CD4-positive, alpha-beta T cell treated with Interferon alpha-2 for 1 hour (primary cell): ENCODE results near the gene TMEM208.

Experiments used
- DNase-seq, 2 donors: peaks; one replicate each; pipeline ENCODE4 v3.0.0-alpha.2; 2020 to 2022

The TMEM208 gene

DNA sequence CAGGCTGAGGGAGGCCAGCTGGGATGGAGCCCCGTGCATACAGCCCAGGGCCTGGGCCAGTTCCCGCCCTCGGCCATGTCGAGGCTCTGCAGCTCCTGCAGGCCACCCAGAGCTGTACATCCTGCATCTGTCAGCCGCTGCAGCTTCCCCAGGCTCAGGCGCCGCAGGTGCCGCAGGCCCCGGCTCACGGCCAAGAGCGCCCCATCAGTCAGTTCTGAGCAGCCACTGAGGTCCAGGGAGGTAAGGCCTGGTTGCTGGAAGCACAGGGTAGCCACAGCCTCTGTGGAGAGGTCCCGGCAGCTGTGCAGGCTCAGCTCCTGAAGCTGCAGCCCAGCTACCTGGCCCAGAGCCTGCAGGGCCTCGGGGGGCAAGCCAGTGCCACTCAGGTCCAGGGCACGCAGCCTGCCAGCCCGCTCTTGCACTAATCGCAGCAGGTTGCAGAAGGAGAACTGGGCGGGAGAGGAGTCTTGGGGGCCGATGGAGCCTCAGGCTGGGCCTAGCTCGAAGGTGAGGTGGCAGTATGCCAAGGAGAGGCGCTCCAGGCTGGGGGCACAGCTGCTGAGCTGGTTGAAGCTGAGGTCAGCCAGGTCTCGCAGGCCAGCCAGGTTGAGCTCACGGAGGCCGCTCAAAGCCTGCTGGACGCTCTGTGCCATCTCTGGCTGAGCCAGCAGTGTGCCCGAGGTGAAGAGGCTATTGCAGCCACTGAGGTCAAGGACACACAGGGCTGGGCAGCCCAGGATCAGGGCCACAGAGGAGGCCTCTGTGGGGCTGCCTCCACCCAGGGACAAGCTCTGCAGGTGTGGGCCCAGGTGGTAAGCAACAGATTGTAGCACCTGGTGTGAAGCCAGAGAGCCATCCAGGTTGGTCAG is 16.6 kb upstream of the TMEM208 start:
- DNase-seq = no peak

DNA sequence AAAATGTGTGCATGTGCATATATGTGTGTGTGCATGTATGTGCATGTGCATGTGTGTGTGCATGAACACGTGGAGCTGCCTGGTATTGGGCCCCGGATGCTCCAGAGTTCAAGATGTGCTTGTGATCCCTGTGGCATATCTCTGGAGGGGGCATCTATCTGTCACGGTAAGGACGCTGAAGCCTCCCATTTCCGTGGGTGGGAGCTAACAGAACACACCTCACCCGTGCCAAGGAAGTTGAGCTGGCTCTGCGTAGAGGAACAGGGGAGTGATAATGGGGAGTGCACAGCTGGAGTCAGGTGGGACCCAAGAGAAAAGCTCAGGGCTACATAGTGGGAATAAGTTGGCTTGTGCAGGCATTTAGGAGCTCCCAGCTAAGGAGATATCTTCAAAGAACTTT is 15.3 kb upstream of the TMEM208 start:
- no peak for DNase-seq

- DNase-seq = no peak
Measured at GRCh38 chr16:67212766-67213165, 14.2 kb upstream of the TMEM208 start.

DNA sequence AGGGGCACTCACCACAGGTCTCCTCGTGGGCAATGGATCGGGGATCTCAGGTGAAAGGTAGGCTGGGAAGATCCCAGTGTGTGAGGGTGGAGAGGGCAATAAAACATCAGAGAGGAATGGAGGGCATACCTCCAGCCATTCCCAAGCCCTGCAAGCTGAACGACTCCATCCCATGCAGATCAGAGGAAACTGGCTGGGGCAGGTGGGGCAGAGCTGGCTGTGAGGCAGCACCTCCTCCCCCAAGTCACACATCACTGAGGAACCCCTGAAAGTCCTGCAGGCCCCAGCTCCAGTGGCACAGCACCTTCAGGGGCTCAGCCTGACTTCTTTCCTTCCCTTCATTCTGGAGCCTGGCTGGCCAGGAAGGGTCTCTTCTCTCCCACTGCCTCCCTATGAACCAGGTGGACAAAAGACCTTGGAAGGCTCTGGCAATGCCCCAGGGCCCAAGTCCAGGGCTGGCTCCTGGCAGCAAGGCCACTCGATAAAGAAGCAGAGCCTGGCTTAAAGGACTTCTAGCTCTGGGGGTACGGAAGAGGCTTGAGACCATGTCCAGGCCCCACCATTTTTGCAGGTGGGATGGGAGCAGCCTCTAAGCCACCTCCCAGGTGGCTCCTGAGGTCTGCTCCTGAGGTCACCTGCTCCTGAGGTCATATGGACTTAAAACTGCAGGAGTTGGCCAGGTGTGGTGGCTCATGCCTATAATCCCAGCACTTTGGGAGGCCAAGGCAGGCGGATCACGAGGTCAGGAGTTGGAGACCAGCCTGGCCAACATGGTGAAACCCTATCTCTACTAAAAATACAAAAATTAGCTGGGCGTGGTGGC is 13.5 kb upstream of the TMEM208 start:
- DNase-seq = no peak

DNA sequence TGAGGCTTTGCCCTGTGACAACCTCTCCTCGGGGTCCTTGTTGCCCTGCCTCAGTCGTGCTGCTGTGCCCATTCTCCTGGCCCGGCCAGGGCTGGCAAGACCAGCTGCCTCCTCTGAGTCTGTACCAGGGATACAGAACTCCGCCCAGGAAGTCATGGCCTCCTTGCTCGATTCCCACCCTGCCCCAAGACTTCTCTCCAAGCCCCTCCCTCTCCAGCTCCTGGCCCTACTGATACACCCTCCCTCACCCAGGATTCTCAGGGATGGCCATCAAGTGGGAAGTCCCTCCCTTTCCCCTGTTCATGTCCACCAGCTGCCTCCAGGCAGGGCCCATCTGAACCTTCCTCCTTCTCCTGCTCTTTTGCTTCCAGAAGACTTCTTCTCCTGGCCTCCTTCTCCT is 11.2 kb upstream of the TMEM208 start:
- no peak for DNase-seq

DNA sequence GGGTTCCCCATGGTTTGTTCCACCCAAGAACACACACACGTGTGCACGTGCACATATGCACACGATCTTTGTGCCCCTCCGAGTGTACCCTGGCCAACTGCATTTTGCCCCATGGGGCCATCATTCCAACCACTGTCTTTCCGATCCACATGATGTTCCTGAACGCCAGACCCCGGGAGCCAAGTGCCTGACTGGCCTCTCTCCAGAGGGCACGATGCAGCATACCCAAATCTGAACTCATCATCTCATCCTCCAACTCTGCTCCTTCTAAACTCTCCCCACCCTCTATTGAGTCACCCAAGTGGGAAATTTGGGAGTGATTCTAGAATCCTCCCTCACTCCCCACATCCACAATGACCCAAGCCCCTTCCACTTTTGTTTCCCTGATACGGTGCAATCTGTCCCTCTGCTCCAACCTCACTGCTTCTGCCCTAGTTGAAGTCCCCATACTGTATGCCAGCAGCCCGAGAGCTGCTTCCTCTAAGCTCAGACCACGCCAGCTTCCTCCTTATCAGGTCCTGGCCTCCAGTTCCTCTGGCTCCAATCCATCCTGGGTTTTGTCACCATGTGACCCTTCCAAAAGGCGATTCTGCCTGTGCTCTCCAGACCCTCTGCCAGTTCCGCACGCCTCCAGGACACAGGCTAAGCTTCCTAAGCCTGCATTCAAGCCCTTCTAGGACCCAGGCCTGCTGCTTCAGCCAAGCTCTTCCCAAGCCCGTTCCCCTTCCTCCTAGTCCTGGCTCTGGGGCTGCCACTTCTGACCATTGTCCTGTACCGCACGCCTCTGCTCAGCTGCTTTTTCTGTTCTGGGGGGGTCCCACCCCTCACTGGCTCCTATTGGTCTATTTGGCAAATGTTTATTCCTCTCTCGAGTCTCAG is 10.1 kb upstream of the TMEM208 start:
- DNase-seq = no peak

GRCh38 chr16:67223992-67224391 is 2.9 kb upstream of the TMEM208 start:
- no peak for DNase-seq

DNA sequence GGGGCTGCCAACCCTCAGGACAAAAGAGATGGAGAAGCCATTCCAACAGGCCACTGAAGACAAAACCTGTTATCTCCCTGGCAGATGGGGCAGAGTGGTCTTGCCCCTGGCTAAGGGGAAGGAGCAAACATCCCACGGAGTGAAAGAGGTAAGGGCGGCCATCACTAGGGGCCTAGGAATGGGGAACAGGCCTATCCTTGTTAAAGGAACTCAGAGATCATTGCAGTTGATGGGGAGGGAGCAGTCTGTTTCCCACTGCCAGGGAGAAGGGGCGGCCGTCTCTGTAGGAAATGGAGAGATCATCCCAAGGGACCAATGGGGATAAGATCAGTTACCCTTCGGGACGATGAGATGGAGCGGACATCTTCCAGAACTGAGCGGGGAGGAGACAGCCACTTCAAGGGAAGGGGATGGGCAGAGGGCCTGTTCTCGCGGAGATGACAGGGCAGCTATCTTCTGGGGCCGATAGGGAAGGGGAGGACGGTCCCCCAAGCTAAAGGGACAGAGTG is 581 bp upstream of the TMEM208 start:
- no peak for DNase-seq

DNA sequence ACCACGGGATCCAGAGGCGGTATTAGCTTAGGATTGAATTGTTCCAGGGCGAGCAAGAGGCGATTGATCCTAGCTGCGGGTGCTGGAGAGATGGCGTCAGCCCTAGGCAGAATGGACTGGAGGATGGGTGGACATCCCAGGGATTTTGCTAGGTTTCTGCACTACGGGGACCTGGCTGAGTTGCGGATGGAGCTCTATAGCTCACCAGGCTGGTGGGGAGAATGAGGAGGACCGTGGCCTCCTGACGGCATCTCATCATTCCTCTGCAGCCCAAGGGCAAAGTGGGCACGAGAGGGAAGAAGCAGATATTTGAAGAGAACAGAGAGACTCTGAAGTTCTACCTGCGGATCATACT is 614 bp downstream of the TMEM208 start:
- DNase-seq = no peak

DNA sequence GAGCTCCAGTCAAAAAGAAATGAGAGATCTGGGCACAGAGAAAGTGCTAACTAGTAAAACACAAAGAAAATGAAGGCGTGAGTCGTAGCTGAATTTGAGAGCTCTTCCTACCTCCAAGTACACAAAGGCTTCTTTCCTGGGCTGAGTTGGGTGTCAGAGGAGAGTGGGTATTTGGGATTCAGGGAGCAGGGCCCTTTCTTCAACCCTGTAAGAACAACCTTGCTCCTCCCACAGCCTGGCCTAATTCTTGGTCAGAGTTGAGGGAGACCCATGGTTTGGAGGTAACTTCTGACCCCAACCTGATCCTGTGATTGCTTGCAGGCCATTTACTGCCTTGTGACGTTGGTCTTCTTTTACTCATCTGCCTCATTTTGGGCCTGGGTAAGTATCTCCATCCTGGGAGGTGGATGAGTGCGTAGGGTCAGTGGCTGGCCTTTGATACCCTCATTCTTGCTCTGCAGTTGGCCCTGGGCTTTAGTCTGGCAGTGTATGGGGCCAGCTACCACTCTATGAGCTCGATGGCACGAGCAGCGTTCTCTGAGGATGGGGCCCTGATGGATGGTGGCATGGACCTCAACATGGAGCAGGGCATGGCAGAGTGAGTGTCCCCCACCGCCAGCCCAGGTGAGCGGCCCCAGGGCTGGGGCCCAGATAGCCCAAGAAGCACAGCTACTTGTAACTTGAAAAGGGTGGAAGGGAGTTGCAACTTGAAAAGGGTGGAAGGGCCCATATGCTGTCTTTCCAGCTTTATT is 1.3 kb downstream of the TMEM208 start:
- no peak for DNase-seq

DNA sequence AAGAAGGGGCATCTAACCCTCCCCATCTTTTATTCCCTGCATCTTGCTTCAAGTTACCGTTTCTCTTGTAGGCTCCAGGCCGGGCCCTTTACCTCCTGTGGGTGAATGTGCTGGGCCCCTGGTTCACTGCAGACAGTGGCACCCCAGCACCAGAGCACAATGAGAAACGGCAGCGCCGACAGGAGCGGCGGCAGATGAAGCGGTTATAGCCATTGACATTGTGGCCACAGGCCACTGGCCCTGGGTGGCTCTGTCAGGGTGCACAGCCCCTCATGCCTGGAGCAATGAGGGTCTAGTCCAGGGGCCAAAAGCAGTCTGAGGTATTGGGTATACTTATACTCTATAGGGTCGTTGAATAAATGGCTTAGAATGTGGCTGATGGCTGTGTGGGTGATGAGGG is 2.0 kb downstream of the TMEM208 start:
- DNase-seq = no peak

DNA sequence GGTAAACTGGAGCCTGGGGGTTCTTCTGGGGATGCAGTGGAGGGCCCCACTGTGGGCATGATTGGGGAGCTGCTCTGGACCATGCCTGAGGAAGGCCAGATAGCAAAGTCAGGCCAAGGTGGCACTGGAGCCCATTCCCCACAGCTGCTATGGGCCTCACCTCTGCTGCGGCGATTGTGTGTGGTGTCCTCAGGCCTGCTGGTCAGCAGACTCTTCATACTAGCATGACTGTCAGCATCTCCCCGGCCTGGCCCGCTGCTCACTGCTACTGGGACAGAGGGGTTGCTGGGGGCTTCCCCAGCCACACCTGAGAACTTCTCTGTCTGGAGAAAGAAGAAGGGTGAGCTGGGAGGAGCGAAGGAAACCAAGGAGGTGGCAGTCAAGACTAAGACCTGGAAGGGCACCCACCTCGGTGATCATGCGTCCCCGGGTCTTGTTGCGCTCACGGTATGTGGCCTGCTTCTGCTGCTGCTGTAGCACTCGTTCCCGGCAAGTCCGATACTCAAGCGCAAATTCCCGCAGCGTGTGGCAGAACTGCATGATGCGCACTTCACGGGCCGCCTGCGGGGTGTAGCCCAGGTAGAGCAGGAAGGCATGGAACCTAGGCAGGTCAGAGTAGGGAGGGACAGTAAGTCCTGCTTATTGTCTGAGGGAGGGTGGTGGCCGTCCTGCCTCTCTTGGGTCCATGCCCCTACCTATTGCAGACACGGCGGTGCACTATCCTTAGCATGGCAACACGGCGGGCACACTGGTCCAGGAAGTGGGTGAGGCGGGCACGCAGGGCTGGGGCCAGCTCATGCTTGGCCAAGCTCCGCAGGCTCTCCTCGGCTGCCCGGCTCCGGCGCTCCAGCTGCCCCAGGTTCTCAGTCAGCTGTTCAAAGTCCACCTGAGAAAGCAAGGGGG is 3.2 kb downstream of the TMEM208 start:
- DNase-seq = no peak

DNA sequence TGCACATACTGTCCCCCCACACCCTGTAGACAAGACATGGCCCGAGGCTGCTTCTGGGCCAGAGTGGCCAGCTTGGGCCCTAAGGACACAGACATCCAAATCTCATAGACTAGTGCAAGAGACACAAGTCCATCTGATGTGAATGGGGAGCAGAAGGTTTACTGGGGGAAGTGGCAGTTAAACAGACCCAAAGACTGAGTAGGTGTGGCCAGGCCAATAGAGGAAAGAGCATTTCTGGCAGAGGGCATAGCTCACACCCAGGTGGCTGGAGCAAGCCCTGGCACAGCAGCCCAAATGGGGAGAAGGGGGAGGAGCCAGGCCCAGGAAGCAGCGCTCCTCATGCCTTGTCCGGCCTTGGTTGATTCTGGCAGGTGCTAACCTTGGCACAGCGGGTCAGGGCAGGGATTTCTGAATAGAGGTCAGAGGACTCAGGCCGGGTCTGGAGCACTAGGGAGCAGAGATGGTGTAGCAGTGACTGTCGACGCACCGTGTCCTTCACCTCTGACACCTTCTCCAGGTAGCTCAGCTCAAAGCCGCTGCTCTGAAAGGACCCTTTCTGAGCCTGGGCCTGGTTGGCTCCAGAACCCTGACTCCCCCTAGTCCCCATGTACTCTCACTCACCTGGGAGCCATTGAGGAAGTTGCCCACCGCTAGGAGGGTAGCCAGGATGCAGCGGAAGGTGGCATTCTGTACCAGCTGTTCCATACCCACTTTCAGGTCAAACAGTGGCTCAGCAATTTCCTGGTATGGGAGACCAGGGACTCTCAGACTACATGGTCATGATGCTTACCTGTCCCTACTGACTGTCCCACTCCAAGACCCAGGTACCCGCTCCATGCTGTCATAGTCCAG is 4.1 kb downstream of the TMEM208 start:
- DNase-seq = no peak

DNA sequence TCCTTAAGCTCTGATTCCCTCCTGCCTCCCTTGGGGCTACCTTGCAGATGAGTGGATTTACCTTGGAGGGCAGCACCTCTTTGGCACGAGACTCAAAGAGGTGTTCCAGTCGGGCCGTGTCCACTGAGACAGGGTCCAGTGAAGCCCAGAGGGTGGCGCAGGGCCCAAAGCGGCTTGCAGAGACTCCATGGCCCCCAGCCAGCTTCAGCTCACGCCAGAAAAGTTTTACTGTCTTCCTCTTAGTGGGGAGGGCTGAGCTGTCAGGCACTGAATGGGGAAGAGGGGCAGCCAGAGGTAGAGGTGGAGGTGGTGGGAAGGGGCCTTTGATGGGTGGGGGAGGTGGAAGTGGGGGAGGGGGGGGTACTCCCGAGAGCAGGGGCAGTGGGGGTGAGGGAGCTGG is 6.7 kb downstream of the TMEM208 start:
- DNase-seq = no peak

DNA sequence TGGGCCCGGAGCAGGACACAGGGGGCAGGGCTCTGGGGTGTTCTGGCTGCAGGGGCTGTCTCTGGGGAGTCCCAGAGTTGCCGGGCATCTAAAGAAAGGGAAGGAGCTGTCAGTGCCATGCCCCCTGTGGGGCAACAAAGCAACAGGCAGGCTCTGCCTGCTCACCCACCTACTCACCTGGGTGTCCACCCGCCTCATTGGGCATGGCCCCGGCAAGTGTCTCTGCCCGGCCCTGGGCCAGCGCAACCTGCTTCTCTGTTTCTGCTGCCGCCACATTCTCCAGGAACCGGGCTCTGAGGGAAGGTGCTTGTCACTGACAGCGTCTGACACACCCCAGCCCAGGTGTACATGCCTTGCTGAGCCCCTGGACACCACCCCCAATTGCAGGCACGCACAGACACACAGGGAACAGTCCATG is 7.3 kb downstream of the TMEM208 start:
- no peak for DNase-seq

DNA sequence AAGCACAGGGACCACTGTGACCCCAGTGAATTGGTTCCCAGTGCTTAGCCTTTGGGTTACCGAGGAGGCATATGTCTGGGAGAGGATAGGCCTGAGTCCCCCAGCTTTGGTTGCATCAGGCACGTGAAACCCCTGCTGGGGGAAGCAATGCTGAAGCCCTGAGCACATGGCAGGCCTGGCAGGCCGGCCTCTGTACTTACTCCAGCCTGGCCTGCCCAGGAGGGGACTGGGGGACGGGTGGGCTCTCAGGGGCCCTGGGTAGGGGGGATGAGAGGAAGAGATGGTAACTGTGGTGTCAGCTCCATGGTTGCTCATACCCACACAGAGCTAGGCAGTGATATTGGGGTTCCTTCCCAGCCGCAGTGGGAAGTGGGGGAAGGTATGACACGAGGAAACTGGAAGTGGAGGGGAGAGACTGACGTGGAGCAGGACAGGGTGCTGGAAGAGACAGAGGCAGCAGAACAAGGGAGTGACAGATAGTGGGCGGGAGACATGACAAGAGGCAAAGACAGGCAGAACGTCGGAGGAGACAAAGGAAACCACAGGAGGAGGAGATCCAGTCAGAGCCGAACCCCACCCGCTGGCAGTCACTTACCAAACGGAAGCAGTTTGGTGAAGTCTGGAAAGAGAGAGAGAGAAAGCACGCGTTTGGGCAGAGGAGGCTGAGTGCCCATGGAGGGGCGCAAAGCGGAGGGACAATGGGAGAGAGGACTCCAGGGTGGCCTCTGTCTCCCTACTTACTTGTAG is 9.1 kb downstream of the TMEM208 start:
- peak; percentile 28 to 77 for DNase-seq

DNA sequence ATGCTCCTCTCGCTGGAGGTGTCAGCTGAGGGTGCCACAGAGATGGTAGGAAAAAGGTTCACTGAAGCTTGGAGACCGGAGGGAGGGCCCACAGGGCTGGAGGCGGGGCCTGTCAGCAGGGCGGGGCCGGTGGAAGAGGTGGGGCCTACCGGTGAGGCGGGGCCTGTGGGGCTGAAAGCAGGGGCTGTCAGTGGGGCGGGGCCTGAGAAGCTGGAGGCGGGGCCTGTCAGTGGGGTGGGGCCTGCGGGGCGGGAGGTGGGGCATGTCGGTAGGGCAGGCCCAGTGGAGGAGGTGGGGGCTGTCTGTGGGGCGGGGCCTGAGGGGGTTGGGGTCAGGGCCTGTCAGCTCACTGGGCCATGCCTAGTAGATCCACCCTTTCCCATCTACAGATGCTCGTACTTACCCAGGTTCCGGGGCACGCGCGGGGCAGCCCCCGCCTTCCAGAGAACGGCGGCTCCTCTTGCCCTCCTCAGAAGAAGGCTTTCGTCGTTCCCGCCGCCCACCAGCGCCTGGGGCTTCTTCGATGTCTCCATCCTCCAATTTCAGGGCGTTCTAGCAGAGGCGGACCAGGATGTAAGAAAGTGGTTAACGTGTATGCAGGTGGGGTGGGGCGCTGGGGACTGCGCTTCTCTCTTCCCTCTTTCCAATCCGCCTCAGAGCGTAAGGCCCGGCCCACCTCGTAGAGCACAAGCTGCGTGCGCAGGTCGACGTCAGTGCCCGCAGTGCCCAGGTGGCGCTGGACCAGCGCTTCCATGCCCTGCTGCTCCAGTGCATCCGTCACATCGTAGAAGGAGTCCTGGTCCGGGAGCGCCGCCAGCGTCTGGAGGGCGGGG is 9.8 kb downstream of the TMEM208 start:
- peak; percentile 69 to 87 for DNase-seq
